Mesenteric fat pad (tissue), 1 donor: ENCODE data around the gene CCL23. TPM values are rescaled to one million over a fixed set of nuclear protein-coding genes. Genes with fewer than 3 reads are reported as not detected.
"Not testable (repeated sequence)": the region's sequence is repeated elsewhere in the genome, so short reads cannot be mapped to it uniquely, and the experiment has no call there.

ENCODE experiments used
- DNase-seq: peaks from one replicate; pipeline ENCODE4 v3.0.0-alpha.2; 2020; ENCODE audit warnings: low spot score
- total RNA-seq: library from RNA; stranded (reverse); fragmentation: NEBNext Ultra II Directional; extraction: Animal tissue kit (Norgen Biotek cat#: 25700); gene quantifications from one replicate; pipeline ENCODE4 v1.2.1, GENCODE V29; 2021
- donor health status: DM: yes; HTN: yes; CAD: no.

The CCL23 gene
- total RNA-seq, 1 donor from 2014 or later = 5.2 TPM

GRCh38 chr17:36004594-36005108 lies 13.1 kb downstream of the CCL23 start:
- no peak for DNase-seq

DNA sequence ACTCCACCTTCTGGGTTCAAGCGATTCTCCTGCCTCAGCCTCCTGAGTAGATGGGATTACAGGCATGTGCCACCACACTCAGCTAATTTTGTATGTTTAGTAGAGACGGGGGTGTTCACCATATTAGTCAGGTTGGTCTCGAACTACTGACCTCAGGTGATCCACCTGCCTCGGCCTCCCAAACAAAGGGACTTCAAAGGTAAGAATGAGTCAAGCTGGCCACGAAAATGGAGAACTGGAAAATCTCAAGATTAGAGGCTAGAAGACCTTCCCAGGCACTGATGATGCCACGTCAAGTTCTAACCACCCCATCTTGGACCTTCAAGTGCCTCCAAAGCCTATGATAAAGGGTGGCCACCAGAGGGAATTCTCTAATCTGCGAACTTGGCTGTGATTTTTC lies 15.1 kb downstream of the CCL23 start:
- no peak for DNase-seq

DNA sequence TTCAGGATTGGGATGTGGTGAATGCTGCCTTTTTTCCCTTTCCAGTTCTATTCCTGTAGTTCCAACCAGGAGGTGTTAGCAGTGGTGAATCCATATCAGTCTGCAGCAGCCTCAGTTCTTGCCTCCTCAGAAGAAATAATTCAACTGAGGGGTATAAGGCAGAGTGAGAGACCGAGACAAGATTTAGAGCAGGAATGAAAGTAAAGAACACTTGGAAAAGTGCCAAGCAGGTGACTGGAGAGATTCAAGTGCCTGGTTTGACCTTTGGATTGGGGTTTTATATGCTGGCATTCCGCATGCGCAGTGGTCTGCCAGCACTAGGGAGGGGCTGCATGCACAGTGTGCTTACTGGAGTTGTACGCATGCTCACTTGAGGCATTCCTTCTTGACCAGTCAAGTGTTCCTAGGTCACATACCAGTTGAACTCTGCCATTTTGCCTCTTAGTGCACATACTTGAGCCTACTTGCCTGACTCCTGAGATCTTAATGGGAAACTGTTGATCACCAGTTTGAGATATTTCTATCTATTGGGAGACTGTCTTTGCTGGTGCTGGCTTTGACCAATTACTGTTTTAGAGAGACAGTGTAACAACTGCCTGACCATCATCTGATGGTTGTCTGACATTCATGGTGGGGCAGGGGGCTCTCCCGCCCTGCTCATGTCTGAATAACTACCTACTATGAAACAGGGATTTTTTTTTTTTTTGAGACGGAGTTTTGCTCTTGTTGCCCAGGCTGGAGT lies 15.7 kb downstream of the CCL23 start:
- DNase-seq = no peak

GRCh38 chr17:36001110-36001771 lies 16.5 kb downstream of the CCL23 start, which contains the start of gene CCL15:
Gene CCL15, minus strand, starts transcription at chr17:36001553. Its CDS starts 61 bp downstream, at chr17:36001492.
- no peak for DNase-seq

DNA sequence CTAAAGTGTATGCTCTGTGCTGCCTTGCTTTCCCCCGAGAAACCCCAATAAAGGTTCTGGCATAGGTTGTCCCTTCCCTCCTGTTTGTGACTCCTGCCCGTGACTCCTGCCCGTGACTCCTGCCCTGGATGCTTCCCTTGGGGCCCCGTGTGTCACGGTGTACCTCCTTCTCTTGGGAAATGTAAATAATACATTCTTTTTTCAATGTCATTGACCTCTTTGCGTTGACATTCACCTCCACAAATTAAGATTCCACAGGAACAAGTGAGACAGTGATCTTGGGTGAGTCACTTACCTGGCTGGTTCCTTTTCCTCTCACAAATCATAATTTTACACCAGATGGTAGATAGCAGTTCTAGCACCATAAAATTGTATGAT lies 17.1 kb downstream of the CCL23 start:
- no peak for DNase-seq

DNA sequence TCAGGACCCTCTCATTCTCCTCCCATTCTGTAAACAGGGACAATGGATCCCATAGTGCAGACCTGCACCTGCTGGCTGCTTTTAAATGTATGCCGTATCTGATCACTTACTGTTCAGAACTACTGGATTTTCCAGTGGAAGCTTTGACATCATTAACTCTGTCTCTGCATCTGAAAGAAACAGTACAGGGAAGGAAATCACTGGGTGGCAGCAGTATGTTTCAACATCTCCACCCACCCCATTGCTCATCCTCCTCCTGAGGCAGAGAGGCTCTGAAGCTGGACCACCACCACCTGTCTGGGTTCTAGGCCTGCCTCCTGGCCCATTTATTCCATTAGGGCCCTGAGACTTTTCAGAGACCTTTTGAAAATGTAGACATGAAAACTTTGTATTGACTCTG lies 19.0 kb downstream of the CCL23 start:
- no peak for DNase-seq

- no peak for DNase-seq
Observed at GRCh38 chr17:35998018-35998545, 19.7 kb downstream of the CCL23 start.

GRCh38 chr17:35995346-35995745 lies 22.4 kb downstream of the CCL23 start:
- not testable (repeated sequence) for DNase-seq

- no peak for DNase-seq
Observed at GRCh38 chr17:35991075-35991474, 26.7 kb downstream of the CCL23 start.

DNA sequence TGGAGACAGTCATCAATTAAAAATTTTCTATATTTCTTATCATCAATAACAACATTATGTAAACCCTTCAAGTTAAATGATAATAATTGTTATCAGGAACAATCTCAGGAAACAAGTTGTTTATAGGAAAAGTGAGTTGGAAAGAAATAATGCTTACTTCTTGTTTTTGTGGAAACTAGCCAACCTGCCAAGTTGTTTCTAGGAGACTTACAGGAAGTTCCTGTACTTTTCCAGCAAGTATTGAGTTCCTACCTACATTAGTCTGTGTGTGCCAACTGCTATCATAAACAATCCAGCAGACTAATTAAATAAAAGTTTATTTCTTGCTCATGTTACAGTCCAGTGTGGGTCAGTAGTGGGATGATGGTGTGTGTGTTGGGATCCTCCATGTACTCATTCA lies 29.6 kb downstream of the CCL23 start:
- no peak for DNase-seq

DNA sequence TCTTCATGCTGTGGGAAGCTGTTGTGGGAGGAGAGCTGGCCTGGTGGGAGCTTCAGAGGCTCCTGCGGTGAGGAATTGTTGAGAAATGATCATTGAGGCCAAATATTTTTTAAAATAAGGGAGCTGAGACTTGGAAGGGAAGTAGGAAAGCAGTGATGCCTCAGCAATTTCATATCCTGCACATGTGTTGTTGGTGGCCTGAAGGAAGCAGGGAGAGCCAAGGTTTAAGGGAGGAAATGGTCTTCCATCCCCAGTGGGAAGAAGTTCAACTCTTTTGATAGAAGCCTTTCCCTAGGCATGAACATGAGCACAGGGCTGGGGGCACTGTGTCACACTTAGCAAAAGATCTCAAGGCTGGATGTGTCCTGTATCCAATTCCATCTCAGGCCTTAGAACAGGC lies 31.1 kb downstream of the CCL23 start, which contains the start of gene CCL14:
Gene CCL14 (minus strand): TSS at position 87 of the 400 bp plus-strand sequence. CDS start 80 bp downstream, at position 7.
- no peak for DNase-seq

- peak; percentile 53 for DNase-seq
Observed at GRCh38 chr17:35984140-35984539, 33.6 kb downstream of the CCL23 start.

DNA sequence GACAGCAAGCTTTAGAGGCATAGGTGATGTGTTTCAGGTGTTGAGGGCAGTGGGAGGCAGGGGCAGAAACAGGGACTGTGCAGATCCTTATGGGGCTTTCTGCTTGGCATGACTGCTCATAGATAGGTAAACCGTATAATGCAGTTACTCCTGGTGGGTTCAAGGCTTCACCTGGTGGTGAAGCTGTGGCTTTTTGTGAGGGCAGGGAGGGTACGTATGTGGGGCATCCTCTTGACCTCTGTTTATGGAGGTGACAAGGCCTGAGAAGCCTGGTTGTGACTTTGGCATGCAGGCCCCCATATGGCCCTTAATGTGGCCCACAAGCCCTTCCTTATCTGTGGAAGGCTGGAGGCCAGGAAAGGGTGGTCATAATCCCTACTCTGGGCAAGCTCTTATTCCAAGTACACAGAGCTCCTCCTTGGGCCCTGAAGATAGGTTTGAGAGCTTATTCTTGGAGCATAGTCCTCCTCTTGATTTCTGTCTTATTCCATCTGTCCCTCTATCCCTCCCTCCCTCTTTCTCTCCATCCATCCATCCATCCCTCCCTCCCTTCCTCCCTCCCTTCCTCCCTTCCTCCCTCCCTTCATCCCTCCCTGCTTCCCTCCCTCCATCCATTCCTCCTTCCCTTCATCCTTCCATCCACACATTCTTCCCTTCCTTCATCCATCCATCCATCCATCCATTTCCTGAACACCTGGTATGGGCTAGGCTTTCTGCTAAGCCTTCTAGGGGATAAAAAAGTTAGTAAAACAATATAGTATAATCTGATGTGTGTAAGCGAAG lies 35.2 kb downstream of the CCL23 start:
- DNase-seq = peak; percentile 60

DNA sequence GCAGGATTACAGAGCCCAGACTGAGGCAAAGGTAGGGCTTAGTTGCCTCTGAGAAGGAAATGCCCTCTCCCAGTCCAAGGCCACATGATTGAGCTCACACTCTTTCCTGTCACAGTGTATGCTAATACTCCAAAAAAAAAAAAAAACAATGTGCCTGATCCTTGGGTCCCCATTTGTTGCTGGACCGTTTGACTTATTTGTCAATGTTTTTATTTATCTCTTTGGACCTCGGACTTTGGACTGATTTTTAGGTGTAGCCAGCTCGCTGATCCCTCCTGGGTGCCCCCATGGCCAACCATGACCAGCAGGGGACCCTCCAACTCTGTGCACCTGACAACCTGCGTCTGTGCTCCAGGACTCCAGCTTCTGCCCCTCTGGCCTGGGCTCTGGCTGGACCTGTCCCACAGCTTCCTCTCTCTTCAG lies 35.9 kb downstream of the CCL23 start:
- DNase-seq = no peak

DNA sequence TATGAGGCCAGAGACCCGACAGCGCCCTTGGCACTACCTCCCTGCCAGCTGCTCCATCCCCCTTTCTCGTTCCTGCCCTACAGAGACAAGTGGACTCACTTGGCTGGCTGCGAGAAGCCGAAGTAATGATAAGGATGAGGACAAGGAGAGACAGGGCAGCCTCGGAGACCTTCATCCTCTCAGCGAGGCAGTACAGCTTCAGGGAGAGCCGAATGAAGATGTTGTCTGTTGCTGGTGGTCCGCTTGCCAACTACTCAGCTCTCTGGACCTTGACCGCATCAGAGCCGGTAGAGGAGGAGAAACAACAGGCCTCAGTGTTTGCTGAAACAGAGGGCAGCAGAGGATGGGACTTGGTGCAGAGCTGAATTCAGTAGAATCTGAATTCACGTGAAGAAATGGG lies 36.5 kb downstream of the CCL23 start, which contains the start of gene CCL16:
Gene CCL16 (minus strand): TSS at position 252 of the 400 bp plus-strand sequence. CDS start 77 bp downstream, at position 175.
- no peak for DNase-seq

GRCh38 chr17:35978346-35978745 lies 39.4 kb downstream of the CCL23 start:
- no peak for DNase-seq

DNA sequence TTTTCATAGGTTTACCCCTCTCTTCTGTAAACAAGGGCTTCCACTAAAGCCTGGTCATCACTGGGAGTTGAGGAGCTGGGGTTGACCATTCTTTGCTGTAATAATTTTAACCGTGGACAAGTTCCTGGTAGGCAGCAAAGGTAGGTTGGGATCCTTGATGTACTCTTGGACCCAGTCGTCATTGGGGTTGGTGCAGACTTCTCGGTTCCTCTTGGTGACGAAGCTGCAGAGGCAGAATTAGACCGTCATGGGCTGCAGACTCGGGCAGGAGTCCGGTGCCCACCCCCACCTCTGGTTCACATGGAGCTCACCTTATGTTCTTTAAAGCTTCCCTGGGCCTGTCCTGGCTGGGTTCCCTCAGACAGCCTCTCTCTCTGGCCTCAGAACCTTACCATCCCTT lies 40.3 kb downstream of the CCL23 start:
- peak; percentile 68 for DNase-seq

GRCh38 chr17:35973333-35974260 lies 44.2 kb downstream of the CCL23 start:
- DNase-seq = no peak

GRCh38 chr17:35972945-35973332 lies 44.8 kb downstream of the CCL23 start:
- no peak for DNase-seq

- DNase-seq = no peak
Observed at GRCh38 chr17:35972535-35972934, 45.2 kb downstream of the CCL23 start.
